ENCODE measurements around the gene TRAF6. TPM values are rescaled to one million over a fixed set of nuclear protein-coding genes. Genes with fewer than 3 reads are reported as not detected.
"Not testable (repeated sequence)": the region's sequence is repeated elsewhere in the genome, so short reads cannot be mapped to it uniquely, and the experiment has no call there.

The TRAF6 gene, protein sequence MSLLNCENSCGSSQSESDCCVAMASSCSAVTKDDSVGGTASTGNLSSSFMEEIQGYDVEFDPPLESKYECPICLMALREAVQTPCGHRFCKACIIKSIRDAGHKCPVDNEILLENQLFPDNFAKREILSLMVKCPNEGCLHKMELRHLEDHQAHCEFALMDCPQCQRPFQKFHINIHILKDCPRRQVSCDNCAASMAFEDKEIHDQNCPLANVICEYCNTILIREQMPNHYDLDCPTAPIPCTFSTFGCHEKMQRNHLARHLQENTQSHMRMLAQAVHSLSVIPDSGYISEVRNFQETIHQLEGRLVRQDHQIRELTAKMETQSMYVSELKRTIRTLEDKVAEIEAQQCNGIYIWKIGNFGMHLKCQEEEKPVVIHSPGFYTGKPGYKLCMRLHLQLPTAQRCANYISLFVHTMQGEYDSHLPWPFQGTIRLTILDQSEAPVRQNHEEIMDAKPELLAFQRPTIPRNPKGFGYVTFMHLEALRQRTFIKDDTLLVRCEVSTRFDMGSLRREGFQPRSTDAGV
- total RNA-seq = 10 to 100 TPM; 37.9 to 43.3 (median 40.2) TPM
- total RNA-seq (2013) = 20.2 TPM

DNA sequence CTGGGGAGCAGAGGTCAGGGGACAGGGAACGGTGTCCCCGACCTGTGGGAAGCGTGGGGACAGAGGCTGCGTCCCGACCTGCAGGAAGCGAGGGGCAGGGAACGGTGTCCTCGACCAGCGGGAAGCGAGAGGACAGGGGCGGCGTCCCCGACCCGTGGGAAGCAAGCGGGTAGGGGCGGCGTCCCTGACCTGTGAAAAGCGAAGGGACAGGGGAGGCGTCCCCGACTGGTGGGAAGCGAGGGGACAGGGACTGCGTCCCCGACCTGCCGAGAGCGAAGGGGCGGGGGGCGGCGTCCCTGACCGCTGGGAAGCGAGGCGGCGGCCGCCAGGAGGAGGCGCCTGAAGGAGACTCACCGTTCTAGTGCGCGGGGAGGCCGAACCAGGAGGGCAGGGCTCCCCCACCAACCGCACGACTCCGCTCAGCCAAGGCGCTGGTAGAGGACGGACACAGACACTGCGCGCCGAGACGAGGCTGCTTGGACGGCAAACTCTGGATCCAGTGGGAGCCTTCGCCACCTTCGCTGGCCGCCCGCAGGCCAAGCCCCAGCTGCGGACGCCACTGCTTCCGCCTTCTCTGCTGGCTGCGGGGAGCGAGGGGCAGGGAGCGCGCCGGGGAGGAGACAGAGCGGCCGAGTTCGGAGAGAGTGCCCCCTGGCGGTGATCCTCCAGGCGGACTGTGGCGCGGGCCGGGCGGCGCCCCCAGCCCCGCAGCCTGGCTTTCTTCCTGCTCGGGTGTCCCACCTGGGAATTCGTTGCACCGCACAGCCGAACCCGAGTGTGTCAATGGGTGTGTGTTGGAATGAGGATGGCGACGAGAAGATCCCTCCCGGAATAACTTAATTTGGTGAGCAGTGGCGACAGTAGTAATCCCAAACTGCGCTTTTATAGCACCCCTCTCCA is at the start of gene TRAF6:
TRAF6 (minus strand) TSS at position 579 of the 900 bp plus-strand sequence. CDS start 8,757 bp downstream, outside the sequence.
- Histone ChIP-seq H3K9me3 (ENCODE audit: control insufficient read depth, insufficient read depth, low read length) (no peaks in the 10 kb centered on the region), H3K27me3 (ENCODE audit: control insufficient read depth, insufficient read depth, low read length) (no peaks in the 10 kb centered on the region), H3K4me3 (ENCODE audit: low read length) (peak within 1 kb of the TSS; percentile 75), H3K27ac (ENCODE audit: low read length) (peak within 1 kb of the TSS; percentile 70), H3K4me1 (ENCODE audit: control insufficient read depth, insufficient read depth, low read length) (peaks cover 14% of the 10 kb centered on the region), H3K36me3 (ENCODE audit: control insufficient read depth, insufficient read depth, low read length) (no peaks in the 10 kb centered on the region)
- intact Hi-C loops (cut with micrococcal nuclease) = loop anchor here (1.0 kb wide), 1 partner anchor 218 kb away; no protein-coding TSS in a partner anchor
- DNase-seq (peak; percentile 91 to 94), ATAC-seq (peak; percentile 93 to 97 (median 96))
- H3K4me1 Mint-ChIP-seq = peaks cover 38 to 41% of the 10 kb centered on the region in 2 donors
- no peaks in the 10 kb centered on the region for H3K9me3 Mint-ChIP-seq
- WGBS (ENCODE audit: insufficient coverage) = under 1% methylated on average over 81 of the region's 81 CpGs
- peak within 1 kb of the TSS; percentile 99 for H3K4me3 Mint-ChIP-seq
- peak within 1 kb of the TSS; percentile 91 to 94 for H3K27ac Mint-ChIP-seq
- H3K36me3 Mint-ChIP-seq = no peaks in the 10 kb centered on the region
- TF ChIP-seq, protein P1, sequence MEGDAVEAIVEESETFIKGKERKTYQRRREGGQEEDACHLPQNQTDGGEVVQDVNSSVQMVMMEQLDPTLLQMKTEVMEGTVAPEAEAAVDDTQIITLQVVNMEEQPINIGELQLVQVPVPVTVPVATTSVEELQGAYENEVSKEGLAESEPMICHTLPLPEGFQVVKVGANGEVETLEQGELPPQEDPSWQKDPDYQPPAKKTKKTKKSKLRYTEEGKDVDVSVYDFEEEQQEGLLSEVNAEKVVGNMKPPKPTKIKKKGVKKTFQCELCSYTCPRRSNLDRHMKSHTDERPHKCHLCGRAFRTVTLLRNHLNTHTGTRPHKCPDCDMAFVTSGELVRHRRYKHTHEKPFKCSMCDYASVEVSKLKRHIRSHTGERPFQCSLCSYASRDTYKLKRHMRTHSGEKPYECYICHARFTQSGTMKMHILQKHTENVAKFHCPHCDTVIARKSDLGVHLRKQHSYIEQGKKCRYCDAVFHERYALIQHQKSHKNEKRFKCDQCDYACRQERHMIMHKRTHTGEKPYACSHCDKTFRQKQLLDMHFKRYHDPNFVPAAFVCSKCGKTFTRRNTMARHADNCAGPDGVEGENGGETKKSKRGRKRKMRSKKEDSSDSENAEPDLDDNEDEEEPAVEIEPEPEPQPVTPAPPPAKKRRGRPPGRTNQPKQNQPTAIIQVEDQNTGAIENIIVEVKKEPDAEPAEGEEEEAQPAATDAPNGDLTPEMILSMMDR (IDR thresholded peaks at IDR 0.05) = peak; percentile 99
- H3K27me3 Mint-ChIP-seq (ENCODE audit: low read depth in 2 of 2) = peaks cover 3 to 11% of the 10 kb centered on the region in 2 donors

DNA sequence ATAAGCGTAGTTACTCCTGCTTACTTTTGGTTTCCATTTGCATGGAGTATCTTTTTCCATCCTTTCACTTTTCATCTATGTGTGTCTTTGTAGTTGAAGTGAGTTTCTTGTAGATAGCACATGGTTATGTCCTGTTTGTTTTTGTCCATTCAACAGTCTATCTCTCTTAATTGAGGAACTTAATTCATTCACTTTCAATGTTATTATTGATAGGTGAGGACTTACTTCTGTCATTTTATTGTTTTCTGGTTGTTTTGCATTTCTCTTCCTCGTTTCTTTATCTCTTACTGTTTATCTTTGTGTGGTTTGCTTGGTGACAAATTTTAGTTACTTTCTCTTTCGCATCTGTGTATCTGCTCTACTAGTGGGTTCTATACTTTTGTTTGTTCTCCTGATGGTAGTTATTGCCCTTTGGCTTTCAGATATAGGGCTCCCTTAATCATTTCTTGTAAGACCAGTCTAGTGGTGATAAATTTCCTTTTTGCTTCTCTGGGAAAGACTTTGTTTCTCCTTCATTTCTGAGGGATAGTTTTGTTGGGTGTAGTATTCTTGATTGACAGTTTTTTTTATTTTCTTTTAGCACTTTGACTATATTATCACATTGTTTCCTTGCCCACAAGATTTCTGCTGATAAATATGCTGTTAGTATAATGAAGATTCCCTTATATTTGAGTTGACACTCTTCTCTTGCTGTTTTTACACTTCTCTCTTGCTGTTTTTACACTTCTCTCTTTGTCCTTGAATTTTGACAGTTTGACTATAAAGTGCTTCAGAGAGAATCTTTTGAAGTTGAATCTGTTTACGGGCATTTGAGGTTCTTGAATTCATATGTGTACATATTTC is 48.7 kb upstream of the TRAF6 start:
- Histone ChIP-seq H3K9me3 (ENCODE audit: control insufficient read depth, insufficient read depth, low read length) (no peaks in the 10 kb centered on the region), H3K4me1 (ENCODE audit: control insufficient read depth, insufficient read depth, low read length) (peaks cover 8% of the 10 kb centered on the region), H3K27ac (ENCODE audit: low read length) (peak overlapping the region; percentile 85), H3K4me3 (ENCODE audit: low read length) (peak overlapping the region; percentile 34), H3K36me3 (ENCODE audit: control insufficient read depth, insufficient read depth, low read length) (no peaks in the 10 kb centered on the region), H3K27me3 (ENCODE audit: control insufficient read depth, insufficient read depth, low read length) (no peaks in the 10 kb centered on the region)
- Mint-ChIP-seq H3K27me3 (ENCODE audit: low read depth in 2 of 2) (no peaks in the 10 kb centered on the region), H3K4me3 (peak overlapping the region; percentile 66), H3K27ac (peak overlapping the region; percentile 84 to 86), H3K36me3 (no peaks in the 10 kb centered on the region), H3K4me1 (peaks cover 36 to 38% of the 10 kb centered on the region in 2 donors), H3K9me3 (no peaks in the 10 kb centered on the region)
- TF ChIP-seq, protein P1 (IDR thresholded peaks at IDR 0.05) = no peak
- WGBS (ENCODE audit: insufficient coverage) = no CpG with 5 or more reads among the region's 4 CpGs
- intact Hi-C loops (cut with micrococcal nuclease) = no loop called here
- ATAC-seq (peak; percentile 88 to 91 (median 89)), DNase-seq (peak in 1 of 2 donors; percentile 44)

DNA sequence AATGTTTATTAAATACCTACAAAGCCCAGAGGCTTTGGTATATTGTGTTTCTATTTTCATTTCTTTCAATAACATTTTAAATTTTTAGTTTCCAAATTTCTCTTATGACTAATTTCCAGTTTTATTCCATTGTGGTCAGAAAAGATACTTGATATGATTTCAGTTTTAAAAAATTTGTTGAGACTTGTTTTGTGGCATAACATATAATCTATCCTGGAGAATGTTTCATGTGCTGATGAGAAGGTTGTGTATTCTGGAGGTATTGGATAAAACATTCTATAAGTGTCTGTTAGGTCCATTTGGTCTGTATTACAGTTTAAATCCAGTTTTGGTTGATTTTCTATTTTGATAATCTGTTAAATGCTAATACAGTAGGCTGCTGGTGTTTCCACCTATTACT is 47.9 kb upstream of the TRAF6 start:
- no peaks in the 10 kb centered on the region for H3K27me3 ChIP-seq (ENCODE audit: control insufficient read depth, insufficient read depth, low read length)
- DNase-seq (no peak), ATAC-seq (no peak)
- peak overlapping the region; percentile 85 for H3K27ac ChIP-seq (ENCODE audit: low read length)
- no peaks in the 10 kb centered on the region for H3K9me3 ChIP-seq (ENCODE audit: control insufficient read depth, insufficient read depth, low read length)
- Mint-ChIP-seq H3K4me3 (peak overlapping the region; percentile 66), H3K27ac (peak overlapping the region; percentile 84 to 86), H3K27me3 (ENCODE audit: low read depth in 2 of 2) (no peaks in the 10 kb centered on the region), H3K4me1 (peaks cover 36 to 38% of the 10 kb centered on the region in 2 donors), H3K36me3 (no peaks in the 10 kb centered on the region), H3K9me3 (no peaks in the 10 kb centered on the region)
- TF ChIP-seq, protein P1 (IDR thresholded peaks at IDR 0.05) = no peak
- H3K4me1 ChIP-seq (ENCODE audit: control insufficient read depth, insufficient read depth, low read length) = peaks cover 8% of the 10 kb centered on the region
- peak overlapping the region; percentile 34 for H3K4me3 ChIP-seq (ENCODE audit: low read length)
- H3K36me3 ChIP-seq (ENCODE audit: control insufficient read depth, insufficient read depth, low read length) = no peaks in the 10 kb centered on the region
- intact Hi-C loops (cut with micrococcal nuclease) = no loop called here

DNA sequence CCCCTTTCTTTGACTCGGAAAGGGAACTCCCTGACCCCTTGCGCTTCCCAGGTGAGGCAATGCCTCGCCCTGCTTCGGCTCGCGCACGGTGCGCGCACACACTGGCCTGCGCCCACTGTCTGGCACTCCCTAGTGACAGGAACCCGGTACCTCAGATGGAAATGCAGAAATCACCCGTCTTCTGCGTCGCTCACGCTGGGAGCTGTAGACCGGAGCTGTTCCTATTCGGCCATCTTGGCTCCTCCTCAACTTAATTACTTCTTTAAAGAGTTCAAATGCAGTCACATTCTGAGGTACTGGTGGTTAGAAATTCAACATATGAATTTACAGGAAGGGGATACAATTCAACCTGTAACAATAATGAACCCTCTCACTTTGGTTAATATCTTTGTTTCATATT is 47.3 kb upstream of the TRAF6 start:
- H3K27ac Mint-ChIP-seq = peak overlapping the region; percentile 84 to 86
- H3K4me3 Mint-ChIP-seq = peak overlapping the region; percentile 66
- H3K36me3 Mint-ChIP-seq; H3K9me3 Mint-ChIP-seq; H3K4me3 ChIP-seq (ENCODE audit: low read length); H3K36me3 ChIP-seq (ENCODE audit: control insufficient read depth, insufficient read depth, low read length); H3K4me1 ChIP-seq (ENCODE audit: control insufficient read depth, insufficient read depth, low read length); H3K27me3 ChIP-seq (ENCODE audit: control insufficient read depth, insufficient read depth, low read length); ATAC-seq; DNase-seq; H3K27me3 Mint-ChIP-seq (ENCODE audit: low read depth in 2 of 2); H3K9me3 ChIP-seq (ENCODE audit: control insufficient read depth, insufficient read depth, low read length); H3K27ac ChIP-seq (ENCODE audit: low read length); intact Hi-C loops (cut with micrococcal nuclease): not testable (repeated sequence)
- WGBS (ENCODE audit: insufficient coverage) = 97% methylated on average over 15 of the region's 17 CpGs
- peaks cover 36 to 38% of the 10 kb centered on the region in 2 donors for H3K4me1 Mint-ChIP-seq

Data from natural killer cell (primary cell).